ENCODE data around the gene PLEKHF1. TPM values are rescaled to one million over a fixed set of nuclear protein-coding genes. Genes with fewer than 3 reads are reported as not detected.

The PLEKHF1 gene
- total and polyA plus RNA-seq, 2 of the 13 experiments (the other 11 are each of a cell fraction or from before 2014, with no cell fraction given): 2.9 to 3.8 TPM

GRCh38 chr19:29714953-29715700, 49.9 kb downstream of the PLEKHF1 start, which contains the start of gene C19orf12 (continued):
- 0 out of 2 replicates have a peak, but pooled peaks have one; percentile 55 for TF ChIP-seq MAZ (IDR thresholded peaks at IDR 0.05; ENCODE audit: borderline replicate concordance, low read depth, low read length)
- TF ChIP-seq MAZ (CRISPR knock-in tag; IDR thresholded peaks at IDR 0.05; ENCODE audit: low read depth): peak; percentile 33; the same call in 1 of the 2 replicates
- TF ChIP-seq ZSCAN30 (CRISPR knock-in tag; IDR thresholded peaks at IDR 0.05): no peak
- no peak for TF ChIP-seq FOXK1 (CRISPR knock-in tag; IDR thresholded peaks at IDR 0.05; ENCODE audit: borderline replicate concordance, low read depth)
- no peak for TF ChIP-seq ZNF652 (CRISPR knock-in tag; IDR thresholded peaks at IDR 0.05; ENCODE audit: borderline replicate concordance, low read depth)
- TF ChIP-seq CEBPZ (IDR thresholded peaks at IDR 0.05; ENCODE audit: low read length): no peak
- no peak for TF ChIP-seq GFI1 (CRISPR knock-in tag; IDR thresholded peaks at IDR 0.05; ENCODE audit: borderline replicate concordance)
- no peak for TF ChIP-seq ZNF552 (CRISPR knock-in tag; IDR thresholded peaks at IDR 0.05; ENCODE audit: borderline replicate concordance)
- TF ChIP-seq KDM2A (CRISPR knock-in tag; IDR thresholded peaks at IDR 0.05; ENCODE audit: borderline replicate concordance, low read depth): peak; percentile 36; the same call in 1 of the 2 replicates
- peak; percentile 27; the same call in 1 of the 2 replicates for TF ChIP-seq ZFP91 (CRISPR knock-in tag; IDR thresholded peaks at IDR 0.05; ENCODE audit: borderline replicate concordance)
- TF ChIP-seq NFKBIZ (CRISPR knock-in tag; IDR thresholded peaks at IDR 0.05): no peak
- TF ChIP-seq ZNF564 (CRISPR knock-in tag; IDR thresholded peaks at IDR 0.05): peak; percentile 74; the same call in 1 of the 2 replicates
- no peak for TF ChIP-seq ZUFSP (CRISPR knock-in tag; IDR thresholded peaks at IDR 0.05; ENCODE audit: borderline replicate concordance)
- TF ChIP-seq, protein P1, sequence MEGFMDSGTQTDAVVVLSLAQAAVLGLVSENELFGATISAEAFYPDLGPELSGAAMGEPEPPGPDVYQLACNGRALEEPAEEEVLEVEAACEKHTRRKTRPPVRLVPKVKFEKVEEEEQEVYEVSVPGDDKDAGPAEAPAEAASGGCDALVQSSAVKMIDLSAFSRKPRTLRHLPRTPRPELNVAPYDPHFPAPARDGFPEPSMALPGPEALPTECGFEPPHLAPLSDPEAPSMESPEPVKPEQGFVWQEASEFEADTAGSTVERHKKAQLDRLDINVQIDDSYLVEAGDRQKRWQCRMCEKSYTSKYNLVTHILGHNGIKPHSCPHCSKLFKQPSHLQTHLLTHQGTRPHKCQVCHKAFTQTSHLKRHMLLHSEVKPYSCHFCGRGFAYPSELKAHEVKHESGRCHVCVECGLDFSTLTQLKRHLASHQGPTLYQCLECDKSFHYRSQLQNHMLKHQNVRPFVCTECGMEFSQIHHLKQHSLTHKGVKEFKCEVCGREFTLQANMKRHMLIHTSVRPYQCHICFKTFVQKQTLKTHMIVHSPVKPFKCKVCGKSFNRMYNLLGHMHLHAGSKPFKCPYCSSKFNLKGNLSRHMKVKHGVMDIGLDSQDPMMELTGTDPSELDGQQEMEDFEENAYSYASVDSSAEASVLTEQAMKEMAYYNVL (CRISPR knock-in tag; IDR thresholded peaks at IDR 0.05; ENCODE audit: borderline replicate concordance): no peak
